OCI-LY1 (cell line): Measurements from ENCODE around the gene PLCG1.

Experiments
- CTCF ChIP-seq: fragments of 200-600 bp; sonication (generic), shearing (Covaris generic); IDR thresholded peaks from 2 replicates; pipeline ENCODE4 v1.5.1; 2017; ENCODE audit warnings: mild to moderate bottlenecking, antibody characterized with exemption, low read length, moderate library complexity, mixed read lengths
- EZH2 ChIP-seq: fragments of 200-600 bp; sonication (generic), shearing (Covaris generic); IDR thresholded peaks from 2 replicates; pipeline ENCODE4 v1.8.0; 2017; ENCODE audit warnings: borderline replicate concordance, mixed run types, mild to moderate bottlenecking, antibody characterized with exemption, low read length, moderate library complexity, mixed read lengths

GRCh38 chr20:41145317-41145716 is 8.0 kb downstream of the PLCG1 start:
- no peak for TF ChIP-seq CTCF
- no peak for TF ChIP-seq EZH2
